IMR-90 (cell line): ENCODE measurements around the gene ESRP2.

Source experiments
- MXI1 ChIP-seq: IDR thresholded peaks from 2 replicates; pipeline ENCODE4 v1.6.1; 2012; ENCODE audit warnings: low read depth, mild to moderate bottlenecking, low read length, moderate library complexity, borderline replicate concordance
- TF ChIP-seq, protein P1 (sequence below): fragments of 150-350 bp; IDR thresholded peaks from 2 replicates; pipeline ENCODE4 v1.6.1; 2016; ENCODE audit warnings: low read depth, mild to moderate bottlenecking, low read length, moderate library complexity, borderline replicate concordance

DNA sequence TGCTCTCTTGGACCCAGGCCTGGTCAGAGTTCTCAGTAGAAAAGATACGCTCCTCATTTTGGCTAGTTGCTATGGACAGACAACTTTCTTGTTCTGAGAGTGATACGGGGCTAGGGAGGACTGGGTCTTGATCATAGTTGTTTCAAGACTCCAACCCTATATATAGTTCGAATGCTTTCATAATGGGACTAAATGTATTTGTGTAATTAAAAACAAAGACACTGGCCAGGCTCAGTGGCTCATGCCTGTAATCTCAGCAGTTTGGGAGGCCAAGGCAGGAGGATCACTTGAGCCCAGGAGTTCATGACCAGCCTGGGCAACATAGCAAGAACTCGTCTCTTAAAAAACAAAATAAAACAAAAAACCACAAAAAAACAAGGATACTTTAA, 46.1 kb upstream of the ESRP2 start:
- TF ChIP-seq, protein P1, sequence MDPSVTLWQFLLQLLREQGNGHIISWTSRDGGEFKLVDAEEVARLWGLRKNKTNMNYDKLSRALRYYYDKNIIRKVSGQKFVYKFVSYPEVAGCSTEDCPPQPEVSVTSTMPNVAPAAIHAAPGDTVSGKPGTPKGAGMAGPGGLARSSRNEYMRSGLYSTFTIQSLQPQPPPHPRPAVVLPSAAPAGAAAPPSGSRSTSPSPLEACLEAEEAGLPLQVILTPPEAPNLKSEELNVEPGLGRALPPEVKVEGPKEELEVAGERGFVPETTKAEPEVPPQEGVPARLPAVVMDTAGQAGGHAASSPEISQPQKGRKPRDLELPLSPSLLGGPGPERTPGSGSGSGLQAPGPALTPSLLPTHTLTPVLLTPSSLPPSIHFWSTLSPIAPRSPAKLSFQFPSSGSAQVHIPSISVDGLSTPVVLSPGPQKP: no peak
- no peak for TF ChIP-seq MXI1
